NB4 (cell line): Measurements from ENCODE around the gene TCF23.

Source experiments
- DNase-seq: peaks from one replicate; pipeline ENCODE4 v3.0.0; 2010; ENCODE audit warnings: low read depth
- H3K4me3 ChIP-seq: one replicate; pipeline ENCODE4 v1.5.1; 2011; ENCODE audit warnings: mild to moderate bottlenecking, low read depth, low read length, moderate library complexity
- MYC ChIP-seq: IDR thresholded peaks from 2 replicates; pipeline ENCODE4 v1.6.1; 2011; ENCODE audit warnings: low read depth, low read length
- POLR2A ChIP-seq: IDR thresholded peaks from 2 replicates; pipeline ENCODE4 v1.6.1; 2011; ENCODE audit warnings: mild to moderate bottlenecking; ENCODE audit not compliant: insufficient read length; ENCODE audit errors: extremely low read depth
- TF ChIP-seq, protein P1 (sequence below): IDR thresholded peaks from one replicate; pipeline ENCODE4 v1.5.1; 2012; ENCODE audit warnings: low read depth, low read length
- TF ChIP-seq, protein P2 (sequence below): IDR thresholded peaks from 2 replicates; pipeline ENCODE4 v1.6.1; 2011; ENCODE audit warnings: low read depth, low read length

Gene TCF23

DNA sequence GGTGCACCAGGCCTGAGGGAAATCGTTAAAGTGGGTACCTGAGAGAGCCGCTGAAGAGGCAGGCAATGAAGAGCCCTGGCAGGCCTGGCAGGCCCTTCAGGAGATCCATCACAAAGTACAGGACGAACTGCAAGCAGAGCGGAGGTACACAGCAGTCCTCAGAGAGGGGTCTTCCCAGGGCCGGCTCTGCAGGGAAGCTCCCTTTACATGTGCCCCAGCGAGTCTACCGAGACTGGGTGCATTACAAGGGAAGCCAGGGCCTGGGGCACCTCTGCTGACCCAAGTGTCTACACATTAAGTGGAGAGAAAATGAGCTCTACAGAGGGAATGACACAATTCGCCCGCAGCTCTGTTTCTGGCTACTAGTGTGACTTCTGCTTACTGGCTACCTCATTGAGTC, 54.9 kb downstream of the TCF23 start:
- TF ChIP-seq, protein P1, sequence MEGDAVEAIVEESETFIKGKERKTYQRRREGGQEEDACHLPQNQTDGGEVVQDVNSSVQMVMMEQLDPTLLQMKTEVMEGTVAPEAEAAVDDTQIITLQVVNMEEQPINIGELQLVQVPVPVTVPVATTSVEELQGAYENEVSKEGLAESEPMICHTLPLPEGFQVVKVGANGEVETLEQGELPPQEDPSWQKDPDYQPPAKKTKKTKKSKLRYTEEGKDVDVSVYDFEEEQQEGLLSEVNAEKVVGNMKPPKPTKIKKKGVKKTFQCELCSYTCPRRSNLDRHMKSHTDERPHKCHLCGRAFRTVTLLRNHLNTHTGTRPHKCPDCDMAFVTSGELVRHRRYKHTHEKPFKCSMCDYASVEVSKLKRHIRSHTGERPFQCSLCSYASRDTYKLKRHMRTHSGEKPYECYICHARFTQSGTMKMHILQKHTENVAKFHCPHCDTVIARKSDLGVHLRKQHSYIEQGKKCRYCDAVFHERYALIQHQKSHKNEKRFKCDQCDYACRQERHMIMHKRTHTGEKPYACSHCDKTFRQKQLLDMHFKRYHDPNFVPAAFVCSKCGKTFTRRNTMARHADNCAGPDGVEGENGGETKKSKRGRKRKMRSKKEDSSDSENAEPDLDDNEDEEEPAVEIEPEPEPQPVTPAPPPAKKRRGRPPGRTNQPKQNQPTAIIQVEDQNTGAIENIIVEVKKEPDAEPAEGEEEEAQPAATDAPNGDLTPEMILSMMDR: no peak
- no peak for TF ChIP-seq MYC
- TF ChIP-seq, protein P2, sequence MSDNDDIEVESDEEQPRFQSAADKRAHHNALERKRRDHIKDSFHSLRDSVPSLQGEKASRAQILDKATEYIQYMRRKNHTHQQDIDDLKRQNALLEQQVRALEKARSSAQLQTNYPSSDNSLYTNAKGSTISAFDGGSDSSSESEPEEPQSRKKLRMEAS: no peak
- TF ChIP-seq POLR2A: no peak
- H3K4me3 ChIP-seq: no peak overlapping the region
- DNase-seq: no peak

DNA sequence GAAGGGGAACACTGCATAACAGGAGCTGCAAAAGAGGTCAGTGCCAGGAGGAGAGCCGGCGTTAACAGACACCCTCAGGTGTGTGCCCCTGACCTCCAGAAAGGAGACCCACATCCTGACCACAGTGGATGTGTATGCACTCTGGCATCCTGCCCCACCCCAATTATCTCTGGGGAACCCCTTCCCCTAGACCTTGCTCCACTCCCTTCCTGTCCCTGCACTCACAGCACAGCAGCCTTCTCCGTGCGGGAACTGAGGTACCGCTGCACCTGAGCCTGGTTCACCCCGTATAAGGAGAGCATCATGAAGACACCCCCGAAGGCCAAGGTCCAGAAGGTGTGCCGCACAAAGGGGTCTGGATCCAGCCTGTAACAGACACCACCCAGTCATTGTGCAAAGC, 55.8 kb downstream of the TCF23 start:
- H3K4me3 ChIP-seq: no peak overlapping the region
- TF ChIP-seq, protein P1: no peak
- TF ChIP-seq MYC (no peak), POLR2A (no peak)
- TF ChIP-seq, protein P2: no peak
- DNase-seq: no peak

DNA sequence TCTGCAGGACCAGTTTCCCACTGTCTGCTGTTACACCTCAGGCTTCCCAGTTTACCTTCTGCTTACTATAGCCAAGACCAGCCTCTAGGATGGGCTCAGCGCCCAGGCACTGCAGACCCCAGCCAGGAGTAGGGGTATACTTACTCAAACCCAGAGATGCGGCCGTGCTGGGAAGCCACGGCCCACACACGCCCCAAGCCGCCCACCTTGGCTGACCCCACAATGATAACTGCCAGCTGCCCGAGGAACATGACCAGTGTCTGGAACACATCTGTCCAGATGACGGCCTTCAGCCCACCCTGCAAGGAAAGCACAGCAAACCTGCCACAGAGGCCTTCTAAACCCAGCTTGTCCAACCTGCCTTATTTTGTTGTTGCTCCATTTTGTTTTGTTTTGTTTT, 56.4 kb downstream of the TCF23 start:
- TF ChIP-seq POLR2A: no peak
- TF ChIP-seq, protein P1: no peak
- TF ChIP-seq, protein P2: no peak
- no peak for TF ChIP-seq MYC
- no peak for DNase-seq
- H3K4me3 ChIP-seq: no peak overlapping the region

DNA sequence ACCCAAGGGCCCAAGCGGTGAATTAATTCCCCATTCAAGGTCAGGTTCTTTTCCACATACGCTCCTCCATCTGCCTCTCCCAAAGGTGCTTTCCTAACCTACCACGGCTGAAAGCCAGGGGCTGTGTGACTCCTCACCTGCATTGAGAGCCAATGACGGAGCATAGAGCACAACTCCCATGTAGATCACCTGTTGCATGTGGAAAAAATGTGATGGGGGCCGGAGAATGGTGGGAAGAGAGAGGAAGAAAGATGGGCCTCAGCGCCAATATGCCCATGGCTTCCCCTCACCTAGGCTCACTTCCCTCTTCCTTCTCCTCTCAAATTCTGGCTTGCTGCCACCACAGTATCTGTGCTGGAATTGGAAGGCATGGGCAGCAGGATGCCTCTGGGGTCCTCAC, 57.5 kb downstream of the TCF23 start:
- TF ChIP-seq MYC (no peak), POLR2A (no peak)
- TF ChIP-seq, protein P2: no peak
- TF ChIP-seq, protein P1: no peak
- no peak overlapping the region for H3K4me3 ChIP-seq
- no peak for DNase-seq
